ENCODE data around the gene CPT1A. TPM values are rescaled to one million over a fixed set of nuclear protein-coding genes. Genes with fewer than 3 reads are reported as not detected.
A peak's percentile ranks its signal among the peaks of the same experiment; 100 is the strongest.

Gene CPT1A
- total RNA-seq, 1 experiment from 2014 or later: 31.8 TPM

- H3K9me3 Mint-ChIP-seq (ENCODE audit: unreplicated experiment): no peaks in the 10 kb centered on the region
- POLR2A ChIA-PET: interaction anchor here (0.6 kb wide), 1 partner anchor 81 kb away, joined by 3 read pairs; no protein-coding TSS in a partner anchor
- peaks cover 75% of the 10 kb centered on the region for H3K36me3 Mint-ChIP-seq (ENCODE audit: insufficient read depth, unreplicated experiment)
- no peak for DNase-seq (ENCODE audit: unreplicated experiment)
- CTCF ChIA-PET: interaction anchor here (0.6 to 0.7 kb wide), 3 partner anchors 64 to 365 kb away, joined by 3 read pairs; no protein-coding TSS in a partner anchor
- no peaks in the 10 kb centered on the region for H3K27me3 Mint-ChIP-seq (ENCODE audit: insufficient read depth, unreplicated experiment)
- H3K27ac Mint-ChIP-seq (ENCODE audit: low read depth, unreplicated experiment): no peak overlapping the region
- BruUV-seq (replicated peaks): no TSS peak
- H3K4me1 Mint-ChIP-seq (ENCODE audit: insufficient read depth, unreplicated experiment): no peaks in the 10 kb centered on the region
- intact Hi-C loops (cut with micrococcal nuclease): no loop called here
- no peak overlapping the region for H3K4me3 Mint-ChIP-seq (ENCODE audit: unreplicated experiment)
- no peak for TF ChIP-seq CTCF (IDR thresholded peaks at IDR 0.05; ENCODE audit: unreplicated experiment)
Observed at GRCh38 chr11:68778205-68778604, 63.5 kb downstream of the CPT1A start.

DNA sequence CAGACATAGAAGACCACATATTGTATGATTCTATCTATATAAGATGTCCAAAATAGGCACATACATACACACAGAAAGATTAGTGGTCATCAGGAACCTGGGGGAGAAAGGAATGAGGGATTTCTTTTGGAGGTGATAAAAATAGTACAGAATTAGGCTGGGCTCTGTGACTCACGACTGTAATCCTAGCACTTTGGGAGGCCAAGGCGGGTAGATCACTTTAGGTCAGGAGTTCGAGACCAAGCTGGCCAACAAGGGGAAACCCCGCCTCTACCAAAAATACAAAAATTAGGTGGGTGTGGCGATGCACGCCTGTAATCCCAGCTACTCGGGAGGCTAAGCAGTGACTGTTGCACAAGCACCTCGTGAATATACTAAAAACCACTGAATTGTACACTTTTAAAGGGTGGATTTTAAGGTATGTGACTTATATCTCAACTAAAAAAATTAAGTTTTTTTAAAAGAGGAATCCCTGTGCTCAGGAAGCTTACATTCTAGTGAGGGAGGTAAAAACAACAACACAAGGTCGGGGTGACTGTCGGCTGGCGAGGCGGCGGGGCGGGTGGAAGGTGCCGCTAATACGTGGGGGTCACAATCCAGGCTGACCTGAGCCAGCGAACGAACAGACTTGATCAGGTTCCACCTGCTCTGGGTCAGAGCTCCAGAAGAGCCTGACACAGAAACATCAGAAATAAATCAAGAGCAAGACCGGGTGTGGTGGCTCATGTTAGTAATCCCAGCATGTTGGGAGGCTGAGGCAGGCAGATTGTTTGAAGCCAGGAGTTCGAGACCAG lies 65.1 kb downstream of the CPT1A start:
- Mint-ChIP-seq H3K27ac (ENCODE audit: low read depth, unreplicated experiment) (peak overlapping the region; percentile 4), H3K9me3 (ENCODE audit: unreplicated experiment) (no peaks in the 10 kb centered on the region), H3K27me3 (ENCODE audit: insufficient read depth, unreplicated experiment) (no peaks in the 10 kb centered on the region), H3K4me3 (ENCODE audit: unreplicated experiment) (no peak overlapping the region), H3K36me3 (ENCODE audit: insufficient read depth, unreplicated experiment) (peaks cover 90% of the 10 kb centered on the region), H3K4me1 (ENCODE audit: insufficient read depth, unreplicated experiment) (no peaks in the 10 kb centered on the region)
- BruUV-seq (replicated peaks): no TSS peak
- no peak for DNase-seq (ENCODE audit: unreplicated experiment)
- CTCF ChIA-PET: interaction anchor here (0.6 to 0.7 kb wide), 2 partner anchors 68 to 115 kb away, joined by 3 to 5 read pairs; no protein-coding TSS in a partner anchor
- TF ChIP-seq CTCF (IDR thresholded peaks at IDR 0.05; ENCODE audit: unreplicated experiment): no peak
- POLR2A ChIA-PET: no interaction called here
- intact Hi-C loops (cut with micrococcal nuclease): no loop called here

DNA sequence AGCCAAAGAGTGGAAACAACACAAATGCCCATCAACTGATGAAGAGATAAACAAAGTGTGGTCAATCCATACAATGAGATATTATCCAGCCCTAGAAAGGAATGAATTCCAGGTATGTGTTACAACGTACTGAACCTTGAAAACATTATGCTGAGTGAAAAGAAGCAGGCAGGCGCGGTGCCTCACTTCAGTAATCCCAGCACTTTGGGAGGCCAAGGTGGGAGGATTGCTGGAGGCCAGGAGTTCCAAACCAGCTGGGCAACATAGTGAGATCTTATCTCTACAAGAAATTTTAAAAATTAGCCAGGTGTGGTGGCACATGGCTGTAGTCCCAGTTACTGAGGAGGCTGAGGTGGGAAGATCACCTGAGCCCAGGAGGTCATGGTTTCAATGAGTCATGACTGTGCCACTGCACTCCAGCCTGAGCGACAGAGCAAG lies 65.7 kb downstream of the CPT1A start:
- H3K9me3 Mint-ChIP-seq (ENCODE audit: unreplicated experiment): no peaks in the 10 kb centered on the region
- POLR2A ChIA-PET: no interaction called here
- H3K27me3 Mint-ChIP-seq (ENCODE audit: insufficient read depth, unreplicated experiment): no peaks in the 10 kb centered on the region
- H3K4me1 Mint-ChIP-seq (ENCODE audit: insufficient read depth, unreplicated experiment): no peaks in the 10 kb centered on the region
- BruUV-seq (replicated peaks): no TSS peak
- intact Hi-C loops (cut with micrococcal nuclease): no loop called here
- peaks cover 87% of the 10 kb centered on the region for H3K36me3 Mint-ChIP-seq (ENCODE audit: insufficient read depth, unreplicated experiment)
- DNase-seq (ENCODE audit: unreplicated experiment): no peak
- H3K4me3 Mint-ChIP-seq (ENCODE audit: unreplicated experiment): no peak overlapping the region
- TF ChIP-seq CTCF (IDR thresholded peaks at IDR 0.05; ENCODE audit: unreplicated experiment): no peak
- CTCF ChIA-PET: interaction anchor here (0.6 to 0.7 kb wide), 2 partner anchors 69 to 114 kb away, joined by 3 to 5 read pairs; no protein-coding TSS in a partner anchor
- peak overlapping the region; percentile 4 for H3K27ac Mint-ChIP-seq (ENCODE audit: low read depth, unreplicated experiment)

- Mint-ChIP-seq H3K27ac (ENCODE audit: low read depth, unreplicated experiment) (no peak overlapping the region), H3K36me3 (ENCODE audit: insufficient read depth, unreplicated experiment) (peaks cover 87% of the 10 kb centered on the region), H3K4me1 (ENCODE audit: insufficient read depth, unreplicated experiment) (no peaks in the 10 kb centered on the region), H3K27me3 (ENCODE audit: insufficient read depth, unreplicated experiment) (no peaks in the 10 kb centered on the region), H3K9me3 (ENCODE audit: unreplicated experiment) (no peaks in the 10 kb centered on the region), H3K4me3 (ENCODE audit: unreplicated experiment) (no peak overlapping the region)
- BruUV-seq (replicated peaks): no TSS peak
- POLR2A ChIA-PET: no interaction called here
- intact Hi-C loops (cut with micrococcal nuclease): no loop called here
- no peak for TF ChIP-seq CTCF (IDR thresholded peaks at IDR 0.05; ENCODE audit: unreplicated experiment)
- CTCF ChIA-PET: interaction anchor here (0.6 to 0.7 kb wide), 2 partner anchors 18 to 42 kb away, joined by 3 to 4 read pairs; no protein-coding TSS in a partner anchor
- DNase-seq (ENCODE audit: unreplicated experiment): no peak
Observed at GRCh38 chr11:68774194-68774585, 67.5 kb downstream of the CPT1A start.

All from MCF 10A (cell line).